Esophagus squamous epithelium (tissue), 5 donors: Measurements from ENCODE around the gene CFAP53. TPM values are rescaled to one million over a fixed set of nuclear protein-coding genes. Genes with fewer than 3 reads are reported as not detected.

Source experiments
- DNase-seq: peaks from one replicate; lab custom pipeline; 2025; lab: John Stamatoyannopoulos, UW
- H3K27ac ChIP-seq, 4 donors: fragments of 200-600 bp; sonication (generic); one replicate each; pipeline ENCODE4 v1.5.1; 2016 to 2019; ENCODE audit warnings: mild to moderate bottlenecking in 1 of 4
- H3K27me3 ChIP-seq, 4 donors: fragments of 200-600 bp; sonication (generic); 1 replicate in 3 of 4; 2 replicates in 1 of 4; pipeline versions ENCODE4 v1.5.1 to v1.6.0; 2017 to 2021; ENCODE audit warnings: antibody characterized with exemption in 1 of 4
- H3K36me3 ChIP-seq, 3 donors: fragments of 200-600 bp; sonication (generic); one replicate each; pipeline ENCODE4 v1.5.1; 2016 to 2019
- H3K4me1 ChIP-seq, 3 donors: fragments of 200-600 bp; sonication (generic); one replicate each; pipeline ENCODE4 v1.5.1; 2017 to 2019
- H3K4me3 ChIP-seq, 4 donors: fragments of 200-600 bp; sonication (generic); 1 replicate in 3 of 4; 2 replicates in 1 of 4; pipeline ENCODE4 v1.5.1; 2016 to 2019; ENCODE audit warnings: mild to moderate bottlenecking in 2 of 4, moderate library complexity in 1 of 4
- H3K9me3 ChIP-seq, 3 donors: fragments of 200-600 bp; sonication (generic); one replicate each; pipeline ENCODE4 v1.5.1; 2016 to 2019
- CTCF ChIP-seq, 6 experiments: fragments of 450-650 bp in 4 of 6; fragments of 200-600 bp in 2 of 6; sonication (generic) in 2 of 6; IDR thresholded peaks; one replicate each; pipeline ENCODE4 v1.5.1; 2016 to 2019; ENCODE audit warnings: antibody characterized with exemption in 6 of 6, mild to moderate bottlenecking in 4 of 6, moderate library complexity in 4 of 6
- POLR2A ChIP-seq, 4 donors: fragments of 450-650 bp; IDR thresholded peaks; one replicate each; pipeline ENCODE4 v1.6.1; 2017; ENCODE audit warnings: antibody characterized with exemption in 4 of 4, mild to moderate bottlenecking in 4 of 4, moderate library complexity in 3 of 4
- WGBS, 2 donors: methylation state at CpG; one replicate each; pipeline ENCODE4 v1.1.5; 2018; 5-methylcytosine and 5-hydroxymethylcytosine counted together
- intact Hi-C: fragments of 100-400 bp; cut with DNase I; formaldehyde crosslinking; loops from one replicate; pipeline ENCODE4 v1.15.0; 2022
- total RNA-seq, 4 donors: library from RNA; depleted of rRNA; stranded (reverse); fragments of >200 nt; gene quantifications; one replicate each; pipeline ENCODE4 v1.1.0, GENCODE V29; 2016
- donor health status: DM: yes; HTN: yes; CAD: no.

The CFAP53 gene
- total RNA-seq, 4 donors from 2014 or later, result 0.19 TPM; not detected in 3

GRCh38 chr18:50193796-50194630 is 72.3 kb downstream of the CFAP53 start:
- H3K4me3 ChIP-seq, result peak overlapping the region; percentile 57 to 83 (median 78)
- intact Hi-C loops, result no loop called here
- WGBS, 2 donors, result 0 to 1% methylated on average over 10 to 29 of the region's 68 CpGs
- H3K27ac ChIP-seq, result peak overlapping the region; percentile 65 to 87 (median 80)
- H3K4me1 ChIP-seq, result peaks cover 11 to 46% (median 12%) of the 10 kb centered on the region in 3 donors
- no peak for DNase-seq
- TF ChIP-seq CTCF (IDR thresholded peaks at IDR 0.05) (no peak), POLR2A (IDR thresholded peaks at IDR 0.05) (no peak)
- peaks cover 0 to 79% (median 2%) of the 10 kb centered on the region in 4 donors for H3K27me3 ChIP-seq
- H3K36me3 ChIP-seq, result no peaks in the 10 kb centered on the region
- no peaks in the 10 kb centered on the region for H3K9me3 ChIP-seq

DNA sequence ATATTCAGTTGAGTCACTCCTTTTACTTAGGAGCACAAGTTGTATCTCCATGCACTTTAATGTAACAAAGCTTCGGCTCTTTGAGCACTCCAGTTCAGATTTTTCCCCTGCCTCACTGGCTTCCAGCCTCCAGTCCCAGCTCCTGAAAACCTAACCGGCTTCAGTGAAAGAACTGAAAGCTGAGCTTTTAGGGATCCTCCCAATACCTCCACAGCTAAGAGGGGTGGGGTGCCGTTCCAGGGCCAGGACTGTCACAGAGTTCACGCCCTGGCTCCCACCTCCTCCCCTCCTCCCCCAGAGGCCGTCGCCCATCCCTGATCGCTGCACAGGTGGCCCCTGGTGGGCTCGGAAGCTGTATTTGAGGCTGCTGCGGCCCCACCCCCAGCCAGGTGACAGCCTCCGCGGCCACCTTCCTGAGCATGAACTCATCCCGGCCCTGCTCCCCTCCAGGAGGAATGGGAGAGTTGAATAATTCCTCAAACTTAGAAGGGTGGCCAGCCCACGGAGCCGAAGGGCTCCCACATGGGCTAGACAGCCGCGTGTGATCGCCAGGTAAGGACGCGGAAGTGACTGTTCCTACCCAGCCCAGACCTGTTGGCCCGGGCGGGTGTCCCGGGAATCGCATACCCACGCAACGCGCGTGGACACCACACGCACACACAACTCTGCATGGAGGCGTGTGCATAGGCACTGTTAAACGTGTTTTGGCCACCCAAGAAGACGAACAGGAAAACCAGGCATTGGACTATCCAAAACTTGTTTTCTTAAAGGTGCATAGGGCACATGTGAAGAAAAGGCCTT is 73.1 kb downstream of the CFAP53 start:
- Histone ChIP-seq H3K27ac (peak overlapping the region; percentile 65 to 87 (median 80)), H3K9me3 (no peaks in the 10 kb centered on the region), H3K27me3 (peaks cover 0 to 70% (median 2%) of the 10 kb centered on the region in 4 donors), H3K4me3 (peak overlapping the region; percentile 57 to 83 (median 78)), H3K36me3 (no peaks in the 10 kb centered on the region), H3K4me1 (peaks cover 11 to 46% (median 12%) of the 10 kb centered on the region in 3 donors)
- intact Hi-C loops, result no loop called here
- TF ChIP-seq POLR2A (IDR thresholded peaks at IDR 0.05) (no peak), CTCF (IDR thresholded peaks at IDR 0.05) (no peak)
- DNase-seq, result no peak
- WGBS, 2 donors, result 5 to 50% methylated on average over 1 to 6 of the region's 31 CpGs

GRCh38 chr18:50190926-50191325 is 75.4 kb downstream of the CFAP53 start:
- no peaks in the 10 kb centered on the region for H3K9me3 ChIP-seq
- WGBS, 2 donors, result 11 to 21% methylated on average over 1 of the region's 1 CpG
- peaks cover 11 to 46% (median 12%) of the 10 kb centered on the region in 3 donors for H3K4me1 ChIP-seq
- H3K27ac ChIP-seq, result no peak overlapping the region
- intact Hi-C loops, result no loop called here
- TF ChIP-seq POLR2A (IDR thresholded peaks at IDR 0.05), result no peak
- TF ChIP-seq CTCF (IDR thresholded peaks at IDR 0.05), result no peak
- H3K27me3 ChIP-seq, result peaks cover 0 to 63% (median under 1%) of the 10 kb centered on the region in 4 donors
- no peaks in the 10 kb centered on the region for H3K36me3 ChIP-seq
- H3K4me3 ChIP-seq, result no peak overlapping the region
- no peak for DNase-seq

GRCh38 chr18:50190236-50190635 is 76.1 kb downstream of the CFAP53 start:
- TF ChIP-seq CTCF (IDR thresholded peaks at IDR 0.05), result no peak
- TF ChIP-seq POLR2A (IDR thresholded peaks at IDR 0.05), result no peak
- DNase-seq, result no peak
- H3K36me3 ChIP-seq, result no peaks in the 10 kb centered on the region
- WGBS, 2 donors, result 24 to 38% methylated on average over 1 of the region's 1 CpG
- peaks cover 0 to 56% (median 0%) of the 10 kb centered on the region in 4 donors for H3K27me3 ChIP-seq
- no peak overlapping the region for H3K27ac ChIP-seq
- peaks cover 8 to 39% (median 12%) of the 10 kb centered on the region in 3 donors for H3K4me1 ChIP-seq
- no peaks in the 10 kb centered on the region for H3K9me3 ChIP-seq
- intact Hi-C loops, result no loop called here
- no peak overlapping the region for H3K4me3 ChIP-seq
